ENCODE measurements around the gene TMEM150C.

DNA sequence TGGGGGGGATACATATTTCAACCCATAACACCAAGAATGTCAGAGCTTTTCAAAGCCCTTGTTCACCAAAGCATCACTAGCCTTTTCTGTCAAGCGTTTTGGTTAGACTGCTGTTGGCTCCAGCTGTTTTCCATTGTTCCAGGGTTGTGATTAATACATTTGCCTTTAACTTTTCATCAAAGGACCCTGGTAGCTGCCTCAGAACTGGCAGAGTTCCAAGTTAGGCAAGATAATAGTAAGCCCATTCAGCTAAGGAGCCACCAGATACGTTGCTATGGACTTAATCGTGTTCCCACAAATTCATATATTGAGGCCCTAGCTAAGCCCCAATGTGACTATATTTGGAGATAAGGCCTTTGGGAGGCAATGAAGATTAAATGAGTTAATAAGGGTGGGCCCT, 94.3 kb downstream of the TMEM150C start:
- TF ChIP-seq SIN3A (IDR thresholded peaks at IDR 0.05; ENCODE audit: borderline replicate concordance, insufficient read depth, low read length) (no peak), TAF1 (IDR thresholded peaks at IDR 0.05; ENCODE audit: borderline replicate concordance, insufficient read depth, low read length) (no peak), FOXP2 (optimal IDR thresholded peaks at IDR 0.05; ENCODE audit: borderline replicate concordance, extremely low read depth, extremely low read length, insufficient read depth) (no peak)
